Measurements from ENCODE around the gene PHLPP1. TPM values are rescaled to one million over a fixed set of nuclear protein-coding genes. Genes with fewer than 3 reads are reported as not detected.

Gene PHLPP1
- total RNA-seq, 1 experiment from 2014 or later: 39.9 TPM

DNA sequence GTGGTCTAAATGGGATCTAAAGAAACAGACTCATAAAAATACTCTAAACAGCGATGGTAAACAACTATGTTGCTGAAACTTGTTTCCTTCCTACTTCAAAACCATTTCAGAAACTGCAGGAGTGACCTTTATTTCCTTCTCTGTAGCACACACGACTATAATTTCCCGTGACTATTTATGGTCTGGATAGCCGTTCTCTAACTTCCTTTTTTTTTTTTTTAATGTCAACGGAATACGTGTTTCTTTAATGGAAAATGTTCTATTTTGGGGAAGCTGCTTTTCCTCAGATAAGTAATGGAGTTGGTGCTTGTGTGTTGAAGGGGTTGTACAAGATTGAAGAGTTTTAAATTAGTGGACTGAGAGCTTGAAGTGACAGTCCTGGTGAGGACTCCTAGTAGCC lies 224.1 kb downstream of the PHLPP1 start:
- H4K20me1 ChIP-seq (ENCODE audit: control insufficient read depth, insufficient read depth, insufficient read length): no peaks in the 10 kb centered on the region
- H3K27ac Mint-ChIP-seq: peak overlapping the region in 1 of 3 experiments; percentile 83; a peak in 1 of 7 replicates
- H3K4me3 Mint-ChIP-seq: no peak overlapping the region

More for the DNA sequence above, 224.1 kb downstream of the PHLPP1 start:
- no peak overlapping the region for H4K8ac ChIP-seq (replicated peaks; ENCODE audit: insufficient read length, low read depth, low read length)
- H4K91ac ChIP-seq (ENCODE audit: insufficient read length, low read depth, low read length): no peak overlapping the region
- no peak overlapping the region for H3K56ac ChIP-seq (ENCODE audit: insufficient read length, low read depth, low read length)
- no peak overlapping the region for H2AK5ac ChIP-seq (ENCODE audit: insufficient read length, low read length)
- H2BK15ac ChIP-seq (ENCODE audit: low read depth, low read length): no peak overlapping the region
- H2BK12ac ChIP-seq (ENCODE audit: insufficient read length, low read depth, low read length): no peak overlapping the region
- no peak overlapping the region for H3K18ac ChIP-seq (ENCODE audit: insufficient read length, low read depth, low read length)
- H3K4me1 ChIP-seq (ENCODE audit: insufficient read depth, low read length): no peaks in the 10 kb centered on the region
- no peak overlapping the region for H3K4ac ChIP-seq (ENCODE audit: low read depth, low read length)
- no peaks in the 10 kb centered on the region for H3K23me2 ChIP-seq (ENCODE audit: insufficient read length, low read depth, low read length, poor library complexity, severe bottlenecking)
- no peak overlapping the region for H3K4me2 ChIP-seq (ENCODE audit: insufficient read depth, insufficient read length, low read length)
- H4K5ac ChIP-seq (ENCODE audit: insufficient read length, low read depth, low read length): no peak overlapping the region
- no peak overlapping the region for H3K27ac ChIP-seq (ENCODE audit: insufficient read length, low read depth, low read length)
- H2BK120ac ChIP-seq (ENCODE audit: low read depth, low read length, poor library complexity, severe bottlenecking): no peak overlapping the region
- H3K9me3 ChIP-seq (ENCODE audit: control insufficient read depth, low read depth, low read length): no peaks in the 10 kb centered on the region
- Mint-ChIP-seq H3K27me3 (ENCODE audit: low read depth) (no peaks in the 10 kb centered on the region), H3K36me3 (ENCODE audit: insufficient read depth in 1 of 3, low read depth in 3 of 3) (peaks cover 6 to 20% (median 19%) of the 10 kb centered on the region in 3 experiments; a peak in 6 of 7 replicates), H3K9me3 (no peaks in the 10 kb centered on the region), H3K4me1 (no peaks in the 10 kb centered on the region)
- TF ChIP-seq, protein P1, sequence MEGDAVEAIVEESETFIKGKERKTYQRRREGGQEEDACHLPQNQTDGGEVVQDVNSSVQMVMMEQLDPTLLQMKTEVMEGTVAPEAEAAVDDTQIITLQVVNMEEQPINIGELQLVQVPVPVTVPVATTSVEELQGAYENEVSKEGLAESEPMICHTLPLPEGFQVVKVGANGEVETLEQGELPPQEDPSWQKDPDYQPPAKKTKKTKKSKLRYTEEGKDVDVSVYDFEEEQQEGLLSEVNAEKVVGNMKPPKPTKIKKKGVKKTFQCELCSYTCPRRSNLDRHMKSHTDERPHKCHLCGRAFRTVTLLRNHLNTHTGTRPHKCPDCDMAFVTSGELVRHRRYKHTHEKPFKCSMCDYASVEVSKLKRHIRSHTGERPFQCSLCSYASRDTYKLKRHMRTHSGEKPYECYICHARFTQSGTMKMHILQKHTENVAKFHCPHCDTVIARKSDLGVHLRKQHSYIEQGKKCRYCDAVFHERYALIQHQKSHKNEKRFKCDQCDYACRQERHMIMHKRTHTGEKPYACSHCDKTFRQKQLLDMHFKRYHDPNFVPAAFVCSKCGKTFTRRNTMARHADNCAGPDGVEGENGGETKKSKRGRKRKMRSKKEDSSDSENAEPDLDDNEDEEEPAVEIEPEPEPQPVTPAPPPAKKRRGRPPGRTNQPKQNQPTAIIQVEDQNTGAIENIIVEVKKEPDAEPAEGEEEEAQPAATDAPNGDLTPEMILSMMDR (conservative IDR thresholded peaks at IDR 0.05): no peak
- H3K79me2 ChIP-seq (ENCODE audit: insufficient read depth, low read length): no peaks in the 10 kb centered on the region
- H3K23ac ChIP-seq (ENCODE audit: insufficient read length, low read depth, low read length): no peak overlapping the region
- no peak for DNase-seq
- H3K27me3 ChIP-seq (ENCODE audit: insufficient read depth, low read length): no peaks in the 10 kb centered on the region
- H3K79me1 ChIP-seq (ENCODE audit: insufficient read depth, low read depth, low read length, poor library complexity, severe bottlenecking): no peaks in the 10 kb centered on the region
- no CpG with 5 or more reads among the region's 6 CpGs for WGBS (ENCODE audit: extremely low coverage, insufficient read length, low lambda C conversion rate)
- no peak overlapping the region for H2AFZ ChIP-seq (ENCODE audit: low read length)
- no peak overlapping the region for H2BK5ac ChIP-seq (ENCODE audit: insufficient read length, low read length)
- no peak overlapping the region for H3K14ac ChIP-seq (ENCODE audit: insufficient read depth, low read length)
- no peak overlapping the region for H2BK20ac ChIP-seq (ENCODE audit: low read depth, low read length, poor library complexity, severe bottlenecking)
- no peak overlapping the region for H3K9ac ChIP-seq (ENCODE audit: extremely low read depth, insufficient read length, low read length)
- H3T11ph ChIP-seq (ENCODE audit: low read length): no peak overlapping the region

Data from H9 (cell line).